ENCODE data around the gene EBF3. TPM values are rescaled to one million over a fixed set of nuclear protein-coding genes. Genes with fewer than 3 reads are reported as not detected.

Gene EBF3
- total RNA-seq, 4 donors from 2014 or later, result 0.42 to 2.9 (median 1.3) TPM

- TF ChIP-seq POLR2A (IDR thresholded peaks at IDR 0.05) (no peak), CTCF (IDR thresholded peaks at IDR 0.05) (no peak)
- Histone ChIP-seq H3K4me3 (no peak overlapping the region), H3K27me3 (no peaks in the 10 kb centered on the region), H3K9me3 (peaks cover 0 to 60% (median 3%) of the 10 kb centered on the region in 3 donors), H3K36me3 (no peaks in the 10 kb centered on the region), H3K27ac (no peak overlapping the region), H3K4me1 (no peaks in the 10 kb centered on the region)
- 47 to 65% methylated on average over 10 of the region's 10 CpGs for WGBS, 2 donors
- intact Hi-C loops (cut with DNase I), result no loop called here
- DNase-seq, result no peak
These were observed 177.9 kb downstream of the EBF3 start for GRCh38 chr10:129786216-129786615.

- intact Hi-C loops (cut with DNase I), result no loop called here
- TF ChIP-seq CTCF (IDR thresholded peaks at IDR 0.05) (no peak), POLR2A (IDR thresholded peaks at IDR 0.05) (no peak)
- Histone ChIP-seq H3K36me3 (no peaks in the 10 kb centered on the region), H3K27ac (no peak overlapping the region), H3K4me1 (no peaks in the 10 kb centered on the region), H3K27me3 (no peaks in the 10 kb centered on the region), H3K4me3 (no peak overlapping the region), H3K9me3 (peaks cover 0 to 57% (median 3%) of the 10 kb centered on the region in 3 donors)
- no peak for DNase-seq
- WGBS, 2 donors, result 52 to 76% methylated on average over 5 of the region's 16 CpGs
These were observed 178.5 kb downstream of the EBF3 start for GRCh38 chr10:129785536-129785981.

Small RNAs within 50 kb of the gene (small RNA-seq; reads per million reads assigned to genes)
- gene AL354950.2 (0 reads per million in 4 donors), gene MIR4297 (0 reads per million in 4 donors)

Other genes starting within 250 kb of the EBF3 start
- 1 to 10 TPM in 1 of 4 donors, under 1 TPM in 3; 0.44 to 4.0 (median 0.70) TPM for gene C10orf143, start 146.6 kb upstream of the EBF3 start, total RNA-seq
- gene GLRX3, start 172.1 kb upstream of the EBF3 start, total RNA-seq, result 100 to 1,000 TPM in 2 of 4 donors, 10 to 100 TPM in 2; 48.5 to 115 (median 81.8) TPM